ENCODE data around the gene TMTC3.

- TF ChIP-seq CTCF (IDR thresholded peaks at IDR 0.05): no peak
- TF ChIP-seq POLR2A (IDR thresholded peaks at IDR 0.05): no peak
Measured at GRCh38 chr12:88230271-88230670, 88.2 kb downstream of the TMTC3 start.

Measured in upper lobe of left lung (tissue), 4 donors.